Mesodermal cell (in vitro differentiated cells): ENCODE results near the gene MACROD2.

Experiments
- H3K27ac ChIP-seq: 2 replicates; pipeline ENCODE4 v1.7.0; 2013; ENCODE audit warnings: mild to moderate bottlenecking, low read depth, low read length, moderate library complexity; ENCODE audit not compliant: severe bottlenecking
- H3K36me3 ChIP-seq: 2 replicates; pipeline ENCODE4 v1.7.1; 2013; ENCODE audit warnings: mild to moderate bottlenecking, low read length, moderate library complexity; ENCODE audit not compliant: control insufficient read depth, insufficient read depth
- H3K4me1 ChIP-seq: one replicate; pipeline ENCODE4 v1.7.1; 2013; ENCODE audit warnings: mild to moderate bottlenecking, low read length; ENCODE audit not compliant: insufficient read depth, control insufficient read depth, poor library complexity, severe bottlenecking
- H3K4me3 ChIP-seq: 2 replicates; pipeline ENCODE4 v1.7.0; 2013; ENCODE audit warnings: low read length, control low read depth, mild to moderate bottlenecking; ENCODE audit not compliant: insufficient read depth, poor library complexity, severe bottlenecking; ENCODE audit errors: extremely low read depth
- H3K9me3 ChIP-seq: 2 replicates; pipeline ENCODE4 v1.7.1; 2013; ENCODE audit warnings: mild to moderate bottlenecking, low read length, moderate library complexity; ENCODE audit not compliant: control insufficient read depth
- WGBS, 2 experiments: methylation state at CpG; one replicate each; pipeline ENCODE4 v1.1.5; 2013; ENCODE audit warnings: missing lambda C conversion rate in 2 of 2; ENCODE audit not compliant: insufficient coverage in 2 of 2; 5-methylcytosine and 5-hydroxymethylcytosine counted together

The MACROD2 gene

DNA sequence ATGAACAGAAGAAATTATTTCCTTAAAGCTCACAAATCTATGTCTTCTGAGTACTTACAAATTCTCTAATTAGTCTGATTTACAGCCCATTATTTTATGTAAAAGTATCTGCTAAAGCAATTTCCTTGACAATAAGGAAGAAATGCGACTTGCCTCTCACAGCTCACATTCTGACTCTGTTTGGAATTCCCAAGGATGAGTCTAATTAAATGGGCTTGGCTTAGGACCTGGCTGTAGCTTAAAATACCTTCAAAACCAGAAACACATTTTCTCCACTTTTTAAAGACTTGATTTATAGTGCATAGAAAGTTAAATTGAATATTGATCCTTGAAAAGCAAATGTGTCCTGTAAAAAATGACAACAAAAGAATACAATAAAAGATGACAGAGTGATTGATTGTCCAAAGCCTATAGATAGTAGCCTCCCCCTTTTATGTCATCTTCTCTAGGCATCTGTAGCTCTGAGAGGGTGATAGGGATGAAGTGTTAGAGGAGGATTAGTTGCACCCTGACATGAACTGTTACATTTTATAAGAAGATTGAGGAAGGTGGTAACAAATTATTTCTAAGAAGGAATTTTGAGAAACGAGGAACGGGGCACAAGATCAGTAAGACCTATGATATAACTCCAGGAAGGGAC lies 118.9 kb downstream of the MACROD2 start:
- Histone ChIP-seq H3K4me3 (no peak overlapping the region), H3K36me3 (no peaks in the 10 kb centered on the region), H3K4me1 (no peaks in the 10 kb centered on the region), H3K27ac (no peak overlapping the region), H3K9me3 (no peaks in the 10 kb centered on the region)
- 57% methylated on average over 1 of the region's 3 CpGs; no CpG with 5 or more reads in 1 of the 2 experiments for WGBS, 2 experiments

DNA sequence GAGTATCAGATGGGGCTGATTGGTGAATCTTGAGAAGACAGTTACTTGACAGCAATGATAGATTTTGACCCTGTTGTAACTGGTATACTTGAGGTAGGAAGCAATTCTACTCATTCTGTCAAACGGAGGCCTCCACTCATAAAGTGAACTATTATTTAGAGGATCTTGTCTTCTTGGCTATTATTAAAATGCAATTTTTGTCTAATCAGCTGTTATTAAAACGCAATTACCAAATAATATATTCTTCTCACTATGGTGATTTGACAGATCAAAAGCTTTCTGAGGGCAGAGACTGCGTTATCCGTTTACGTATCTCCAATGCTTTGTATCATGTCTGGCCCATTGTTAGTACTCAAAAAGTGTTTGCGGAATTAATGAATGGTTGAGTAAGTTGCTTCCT lies 120.7 kb downstream of the MACROD2 start:
- Histone ChIP-seq H3K36me3 (no peaks in the 10 kb centered on the region), H3K9me3 (no peaks in the 10 kb centered on the region), H3K4me3 (no peak overlapping the region), H3K4me1 (no peaks in the 10 kb centered on the region), H3K27ac (no peak overlapping the region)
- WGBS, 2 experiments = 93 to 100% methylated on average over 3 to 4 of the region's 6 CpGs

DNA sequence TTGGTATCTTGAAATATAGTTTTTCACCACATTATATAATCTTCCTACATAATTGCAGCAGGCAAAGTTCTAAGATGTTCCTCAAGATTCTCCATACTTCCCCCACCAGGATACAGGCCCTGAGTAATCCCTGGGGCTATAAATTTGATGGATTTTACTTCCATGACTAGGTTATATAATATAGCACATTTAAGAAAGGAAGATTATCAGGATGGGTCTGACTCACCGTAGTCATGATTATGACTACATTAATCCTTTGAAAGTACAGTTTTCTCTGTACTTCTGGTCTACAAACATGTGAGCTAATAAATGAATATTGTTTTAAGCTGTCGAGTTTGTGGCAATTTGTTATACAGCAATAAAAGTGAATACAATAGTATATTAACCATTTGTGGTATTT lies 122.5 kb downstream of the MACROD2 start:
- 100% methylated on average over 1 of the region's 2 CpGs; no CpG with 5 or more reads in 1 of the 2 experiments for WGBS, 2 experiments
- Histone ChIP-seq H3K4me1 (no peaks in the 10 kb centered on the region), H3K27ac (no peak overlapping the region), H3K4me3 (no peak overlapping the region), H3K36me3 (no peaks in the 10 kb centered on the region), H3K9me3 (no peaks in the 10 kb centered on the region)

DNA sequence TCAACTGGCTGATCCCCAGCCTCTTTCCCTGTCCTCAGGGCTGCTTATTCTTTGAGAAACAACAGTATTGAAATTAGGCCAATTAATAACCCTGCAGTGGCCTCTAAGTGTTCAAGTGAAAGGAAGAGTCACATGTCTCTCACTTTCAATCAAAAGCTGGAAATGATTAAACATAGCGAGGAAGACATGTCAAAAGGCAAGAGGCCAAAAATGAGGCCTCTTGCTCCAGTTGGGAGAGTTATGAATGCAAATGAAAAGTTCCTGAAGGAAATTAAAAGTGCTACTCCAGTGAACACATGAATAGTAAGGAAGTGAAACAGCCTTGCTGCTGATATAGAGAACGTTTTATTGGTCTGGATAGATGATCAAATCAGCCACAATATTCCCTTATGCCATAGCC lies 131.5 kb downstream of the MACROD2 start:
- 87 to 88% methylated on average over 1 of the region's 2 CpGs for WGBS, 2 experiments
- H3K36me3 ChIP-seq = no peaks in the 10 kb centered on the region
- no peaks in the 10 kb centered on the region for H3K4me1 ChIP-seq
- H3K27ac ChIP-seq = no peak overlapping the region
- H3K4me3 ChIP-seq = no peak overlapping the region
- H3K9me3 ChIP-seq = no peaks in the 10 kb centered on the region

DNA sequence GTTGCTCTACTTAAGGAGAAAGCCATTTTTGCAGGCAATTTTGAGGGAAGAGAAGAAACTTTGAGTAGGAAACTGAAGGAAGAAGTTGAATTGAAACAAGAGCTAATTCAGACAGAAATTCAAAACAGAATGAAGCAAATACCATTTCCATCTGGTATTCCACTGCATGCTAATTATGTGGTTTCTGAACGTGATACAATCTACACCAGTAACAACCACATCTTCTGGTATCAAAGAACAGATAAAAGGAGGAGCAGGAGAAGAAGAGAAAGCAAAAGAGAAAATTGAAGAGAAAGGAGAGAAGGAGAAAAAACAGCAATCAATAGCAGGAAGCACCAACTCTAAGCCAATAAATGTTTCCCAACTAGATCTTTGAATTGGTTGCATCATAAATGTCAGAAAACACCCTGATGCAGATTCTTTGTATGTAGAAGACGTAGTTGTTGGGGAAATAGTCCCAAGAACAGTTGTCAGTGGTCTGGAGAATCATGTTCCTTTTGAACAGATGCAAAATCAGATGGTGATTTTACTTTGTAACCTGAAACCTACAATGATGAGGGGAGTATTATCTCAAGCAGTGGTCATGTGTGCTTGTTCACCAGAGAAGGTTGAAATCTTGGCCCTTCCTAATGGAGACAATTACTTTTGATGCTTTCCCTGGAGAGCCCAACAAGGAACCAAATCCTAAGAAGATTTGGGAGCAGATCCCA lies 132.4 kb downstream of the MACROD2 start:
- Histone ChIP-seq H3K4me1 (no peaks in the 10 kb centered on the region), H3K36me3 (no peaks in the 10 kb centered on the region), H3K4me3 (no peak overlapping the region), H3K9me3 (no peaks in the 10 kb centered on the region), H3K27ac (no peak overlapping the region)
- WGBS, 2 experiments = 88% methylated on average over 1 of the region's 2 CpGs

DNA sequence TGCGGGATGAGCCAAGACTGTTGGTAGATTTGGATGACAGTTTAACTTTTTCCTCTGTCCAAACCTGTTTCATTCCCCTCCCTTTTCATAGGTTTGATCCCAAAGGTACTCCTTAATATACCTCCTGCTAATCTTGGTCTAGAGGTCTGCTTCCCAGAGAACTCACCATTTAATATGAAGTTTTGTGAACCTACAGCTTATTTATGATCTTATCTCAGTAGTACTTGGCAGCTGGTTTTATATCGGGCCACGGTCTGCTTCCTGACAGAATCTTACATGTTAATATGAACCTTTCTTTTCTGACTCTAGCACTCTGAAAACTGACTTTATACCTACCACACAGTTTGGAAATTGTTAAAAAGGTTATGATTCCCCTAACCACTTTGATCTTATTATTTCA lies 138.7 kb downstream of the MACROD2 start:
- H3K36me3 ChIP-seq = no peaks in the 10 kb centered on the region
- no peak overlapping the region for H3K27ac ChIP-seq
- no peaks in the 10 kb centered on the region for H3K9me3 ChIP-seq
- H3K4me1 ChIP-seq = no peaks in the 10 kb centered on the region
- 60 to 100% methylated on average over 1 to 2 of the region's 3 CpGs for WGBS, 2 experiments
- no peak overlapping the region for H3K4me3 ChIP-seq

DNA sequence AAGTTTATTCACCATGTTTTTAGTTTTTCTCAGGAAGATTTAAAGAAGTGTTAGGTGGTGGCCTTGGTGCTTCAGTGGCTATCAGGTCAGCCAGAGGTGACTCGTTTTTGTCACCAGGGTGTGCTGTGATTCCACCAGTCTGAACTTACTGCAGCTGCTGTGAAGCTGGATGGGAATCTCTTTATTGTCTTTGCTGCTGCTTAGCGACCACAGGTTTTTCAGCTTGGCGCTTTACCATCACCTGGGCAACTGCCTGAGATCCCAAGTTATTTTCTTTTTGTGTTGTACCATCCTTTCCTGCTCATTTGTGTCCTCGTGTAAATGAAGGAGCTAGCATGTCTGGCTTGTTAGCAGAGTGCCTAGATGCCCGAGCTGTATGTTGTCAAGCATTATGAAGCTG lies 146.9 kb downstream of the MACROD2 start:
- Histone ChIP-seq H3K9me3 (no peaks in the 10 kb centered on the region), H3K36me3 (no peaks in the 10 kb centered on the region), H3K4me3 (no peak overlapping the region), H3K27ac (no peak overlapping the region), H3K4me1 (peaks cover 5% of the 10 kb centered on the region)
- WGBS, 2 experiments = 8 to 40% methylated on average over 2 of the region's 5 CpGs

DNA sequence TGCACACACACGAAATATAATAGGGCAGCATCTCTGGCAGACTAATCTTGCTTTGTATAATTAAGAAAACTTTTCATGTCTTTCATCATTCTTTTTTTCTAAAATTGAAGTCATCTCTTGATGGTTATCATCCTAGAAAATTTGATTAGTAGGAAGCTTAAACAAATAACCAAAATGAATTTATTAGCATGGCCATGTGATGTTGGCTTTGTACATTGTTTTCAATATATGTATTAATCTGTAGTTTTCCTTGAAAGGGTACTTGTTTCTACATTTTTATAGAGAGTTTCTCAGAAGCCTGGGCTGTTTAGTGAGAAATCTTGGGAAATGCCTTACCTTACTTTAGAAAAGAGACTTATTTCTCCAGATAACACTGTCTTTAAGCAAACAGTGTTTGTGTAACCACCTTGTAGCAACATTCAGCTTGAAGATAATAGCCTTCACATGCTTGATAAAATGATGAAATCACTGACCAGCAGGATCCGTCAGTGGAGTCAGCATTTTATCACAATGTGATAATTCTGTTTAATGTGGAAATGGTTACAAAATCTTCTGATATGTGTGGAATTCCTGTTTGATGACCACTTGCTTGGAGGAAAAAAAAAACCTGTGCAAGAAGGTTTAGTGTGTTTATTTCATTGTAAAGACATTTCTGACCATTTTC lies 147.8 kb downstream of the MACROD2 start:
- no CpG with 5 or more reads among the region's 2 CpGs for WGBS, 2 experiments
- Histone ChIP-seq H3K27ac (no peak overlapping the region), H3K4me1 (peaks cover 5% of the 10 kb centered on the region), H3K9me3 (no peaks in the 10 kb centered on the region), H3K4me3 (no peak overlapping the region), H3K36me3 (no peaks in the 10 kb centered on the region)

DNA sequence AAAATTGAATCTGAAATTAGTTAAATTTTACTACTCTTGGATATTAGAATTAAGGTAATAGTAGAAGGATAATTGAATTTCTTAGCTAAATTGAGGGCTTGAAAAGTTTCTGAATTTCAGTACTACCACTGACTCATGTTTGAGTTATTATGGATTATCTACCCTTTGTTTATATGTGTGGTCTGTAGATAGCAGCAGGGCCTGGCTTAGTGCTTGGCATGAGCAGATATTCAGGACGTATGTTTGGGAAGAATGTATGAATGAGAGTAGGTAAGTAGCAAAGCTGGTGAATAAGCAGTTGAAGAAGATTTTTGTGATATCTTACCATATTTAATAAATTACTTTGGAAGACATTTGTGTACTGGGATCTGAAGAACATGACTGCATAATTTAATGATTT lies 152.7 kb downstream of the MACROD2 start:
- no peak overlapping the region for H3K27ac ChIP-seq
- 50% methylated on average over 1 of the region's 1 CpG; no CpG with 5 or more reads in 1 of the 2 experiments for WGBS, 2 experiments

DNA sequence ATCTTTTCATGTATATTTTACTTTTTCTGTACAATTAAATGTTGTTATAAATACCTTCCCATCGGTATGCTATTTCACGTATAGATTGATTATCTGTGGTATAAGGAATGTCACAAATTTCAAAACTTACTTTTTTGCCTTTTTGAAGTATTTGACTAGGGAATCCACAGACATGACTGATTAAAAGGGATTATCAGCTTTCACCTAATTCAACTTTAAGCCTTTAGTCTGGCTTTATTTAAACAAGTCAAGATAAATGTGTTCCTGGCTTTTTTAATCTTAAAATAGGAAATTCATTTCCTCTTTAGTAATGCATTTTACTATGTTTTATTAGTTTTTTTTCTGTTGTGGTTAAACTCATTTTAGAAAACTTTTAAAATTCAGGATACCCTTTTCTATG lies 160.0 kb downstream of the MACROD2 start:
- Histone ChIP-seq H3K27ac (no peak overlapping the region), H3K4me1 (no peaks in the 10 kb centered on the region), H3K36me3 (no peaks in the 10 kb centered on the region), H3K4me3 (no peak overlapping the region), H3K9me3 (no peaks in the 10 kb centered on the region)
- no CpG with 5 or more reads among the region's 2 CpGs for WGBS, 2 experiments

More for the DNA sequence above, 152.7 kb downstream of the MACROD2 start:
- Histone ChIP-seq H3K36me3 (no peaks in the 10 kb centered on the region), H3K4me1 (peaks cover 9% of the 10 kb centered on the region), H3K9me3 (no peaks in the 10 kb centered on the region), H3K4me3 (no peak overlapping the region)

DNA sequence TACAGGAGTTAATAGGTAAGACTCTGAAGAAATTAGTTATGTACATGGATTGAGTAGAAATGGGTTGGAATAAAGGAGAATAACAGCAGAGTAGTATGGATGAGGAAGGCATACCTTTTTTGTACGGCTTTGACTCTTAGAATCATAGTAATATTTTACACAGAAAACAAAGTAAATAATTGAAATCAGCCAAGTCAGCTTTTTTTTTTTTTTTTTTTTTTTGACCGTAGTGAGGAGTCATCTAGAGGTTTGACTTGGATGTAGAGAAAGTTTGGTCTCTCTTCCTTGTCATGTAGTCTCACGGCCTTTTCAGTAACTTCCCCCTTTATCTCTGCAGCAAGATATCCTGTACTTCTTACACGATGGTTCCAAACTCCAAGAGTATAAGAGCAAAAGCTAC lies 183.2 kb downstream of the MACROD2 start:
- no peaks in the 10 kb centered on the region for H3K36me3 ChIP-seq
- no peaks in the 10 kb centered on the region for H3K9me3 ChIP-seq
- no peak overlapping the region for H3K27ac ChIP-seq
- WGBS, 2 experiments = 100% methylated on average over 1 of the region's 4 CpGs
- H3K4me1 ChIP-seq = no peaks in the 10 kb centered on the region
- no peak overlapping the region for H3K4me3 ChIP-seq
